GM21825 (cell line): ENCODE data around the gene CORO2B.

Source experiments
- ATAC-seq: cut with Tn5 transposase; IDR thresholded peaks from one replicate; pipeline ENCODE4 v1.9.1; 2021; ENCODE audit warnings: mild to moderate bottlenecking, moderate library complexity; ENCODE audit not compliant: unreplicated experiment

The CORO2B gene

DNA sequence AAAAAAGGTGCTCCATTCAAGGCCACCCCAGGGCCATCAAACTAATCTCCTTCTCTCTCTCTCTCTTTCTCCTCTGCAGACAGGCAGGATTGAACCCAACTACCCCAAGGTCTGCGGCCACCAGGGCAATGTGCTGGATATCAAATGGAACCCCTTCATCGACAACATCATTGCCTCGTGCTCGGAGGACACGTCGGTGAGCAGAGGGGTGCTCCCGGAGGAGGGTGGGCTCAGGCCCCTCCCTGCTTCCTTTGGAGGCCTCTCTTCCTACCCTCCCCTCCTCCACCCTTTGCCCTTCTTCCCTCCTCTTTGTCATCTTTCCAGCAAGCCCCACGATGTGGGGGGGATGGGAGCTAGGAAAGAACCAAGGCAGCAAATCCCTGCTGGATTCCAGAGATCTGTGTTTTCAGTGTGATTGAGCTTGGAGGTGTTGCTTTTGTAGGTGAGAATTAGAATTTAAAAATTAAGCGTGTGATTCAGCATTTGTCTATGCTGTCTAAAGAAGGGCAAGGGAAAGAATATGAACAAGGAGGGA is 116.3 kb downstream of the CORO2B start:
- no peak for ATAC-seq

DNA sequence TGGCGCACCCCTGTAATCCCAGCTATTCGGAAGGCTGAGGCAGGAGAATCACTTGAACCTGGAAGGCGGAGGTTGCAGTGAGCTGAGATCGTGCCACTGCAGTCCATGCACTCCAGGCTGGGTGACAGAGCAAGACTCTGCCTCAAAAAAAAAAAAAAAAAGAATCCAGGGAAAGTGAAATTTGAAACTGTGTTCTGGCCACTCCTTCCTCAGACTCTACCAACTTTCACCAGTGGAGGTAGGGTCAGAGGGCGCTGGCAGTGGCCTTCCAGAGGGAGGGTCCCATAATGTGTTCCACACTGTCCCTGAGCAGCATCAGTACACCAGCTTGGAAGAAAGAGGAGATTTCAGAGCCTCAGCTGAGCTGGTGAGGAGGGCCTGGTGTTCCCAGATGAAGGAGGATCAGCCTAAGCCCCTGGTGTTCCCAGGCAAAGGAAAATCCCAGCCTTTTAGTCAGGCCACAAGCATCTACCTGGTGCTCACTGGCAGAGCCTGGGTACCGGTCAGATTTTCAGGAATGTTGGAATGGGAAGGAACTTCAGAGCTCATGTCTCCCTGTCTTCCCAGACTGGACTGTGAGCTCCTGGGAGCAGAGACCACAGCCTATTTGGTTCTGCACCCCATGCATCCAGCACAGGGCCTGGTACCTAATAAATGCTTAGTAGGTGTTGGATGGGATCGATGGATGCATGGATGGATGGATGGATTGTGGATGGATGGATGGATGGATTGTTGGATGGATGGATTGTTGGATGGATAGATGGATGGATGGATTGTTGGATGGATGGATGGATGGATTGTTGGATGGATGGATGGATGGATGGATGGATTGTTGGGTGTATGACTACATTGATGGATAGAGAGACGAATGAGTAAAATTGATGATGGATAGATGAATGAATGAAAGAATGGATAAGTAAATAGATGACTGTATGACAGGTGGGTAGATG is 117.9 kb downstream of the CORO2B start:
- ATAC-seq, result no peak

- ATAC-seq, result no peak
Observed at GRCh38 chr15:68697711-68698690, 119.2 kb downstream of the CORO2B start.

- ATAC-seq, result no peak
Observed at GRCh38 chr15:68698708-68699107, 119.9 kb downstream of the CORO2B start.

- ATAC-seq, result no peak
Observed at GRCh38 chr15:68699124-68699880, 120.5 kb downstream of the CORO2B start.

DNA sequence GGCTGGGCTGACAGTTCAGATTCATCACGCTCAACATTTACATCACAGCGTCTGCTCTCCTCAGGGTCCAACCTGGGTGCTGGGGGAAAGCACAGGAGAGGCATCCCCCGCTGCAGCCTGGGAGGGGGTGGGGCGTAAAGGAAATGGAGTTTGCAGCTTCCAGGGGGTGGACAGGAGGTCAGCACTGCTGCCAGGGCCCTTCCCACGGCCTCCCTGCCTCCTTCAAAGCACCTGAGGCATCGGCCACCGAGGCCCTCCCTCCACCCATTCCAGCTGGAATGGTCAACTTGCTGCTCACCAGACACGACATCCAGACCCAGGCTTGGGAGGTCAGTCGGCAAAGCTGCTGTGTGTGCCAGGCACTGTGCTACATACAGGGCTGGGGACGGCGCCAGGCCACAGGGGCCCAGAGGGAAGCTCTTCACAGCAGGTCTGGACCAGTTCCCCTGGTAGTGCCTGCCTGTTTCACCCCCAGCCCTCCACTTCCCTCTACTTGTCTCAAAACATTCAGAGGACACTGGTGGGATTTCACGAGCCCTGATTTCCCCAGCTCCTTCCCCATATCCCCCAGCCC is 121.2 kb downstream of the CORO2B start:
- ATAC-seq, result no peak

DNA sequence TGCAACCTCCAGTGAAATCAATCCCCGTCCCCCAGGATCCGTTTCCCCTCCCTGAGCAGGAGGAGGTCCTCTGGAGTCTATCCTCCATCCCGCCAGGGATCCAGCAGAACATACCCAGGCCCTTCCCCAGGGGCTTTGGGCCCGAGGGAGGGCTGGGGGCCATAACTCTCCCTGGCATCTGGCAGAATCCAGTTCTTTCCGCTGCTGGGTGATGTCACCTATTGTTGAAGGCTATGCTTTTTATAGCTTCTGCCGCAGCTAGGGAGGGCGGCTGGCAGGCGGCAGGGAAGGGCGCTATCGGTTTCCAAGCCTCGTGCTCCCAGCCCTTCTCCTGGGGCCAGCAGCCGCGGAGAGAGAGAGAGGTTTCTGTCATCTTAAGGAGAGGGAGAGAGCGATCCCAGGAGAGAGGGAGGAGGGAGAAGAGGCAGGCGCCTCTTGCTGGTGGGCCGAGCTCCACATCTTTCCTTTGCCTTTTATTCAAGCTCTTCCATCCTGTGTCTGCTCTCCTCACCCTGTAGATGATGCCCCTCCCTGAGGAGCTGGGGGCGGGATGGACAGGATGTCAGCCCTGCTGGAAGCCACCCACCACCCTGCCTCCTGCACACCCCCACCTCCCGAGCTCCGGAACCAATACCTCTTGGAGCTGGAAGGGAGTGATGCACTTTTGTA is 121.8 kb downstream of the CORO2B start:
- ATAC-seq, result no peak

DNA sequence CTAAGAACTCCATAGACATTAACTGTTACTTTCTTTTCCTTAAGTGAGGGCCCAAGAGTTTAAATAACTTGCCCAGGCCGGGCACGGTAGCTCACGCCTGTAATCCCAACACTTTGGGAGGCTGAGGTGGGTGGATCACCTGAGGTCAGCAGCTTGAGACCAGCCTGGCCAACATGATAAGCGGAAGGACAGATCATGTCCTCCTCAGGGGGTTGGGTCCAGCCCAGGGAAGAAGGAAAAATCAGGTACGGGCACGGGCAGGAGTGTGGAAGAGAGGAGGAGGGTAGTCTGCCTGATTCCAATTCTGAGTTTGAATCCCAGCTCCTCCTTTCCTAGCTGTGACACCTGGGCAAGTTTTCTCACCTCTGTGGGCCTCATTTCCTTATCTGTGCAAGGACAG is 123.1 kb downstream of the CORO2B start:
- no peak for ATAC-seq

- ATAC-seq, result no peak
Observed at GRCh38 chr15:68704496-68705021, 125.8 kb downstream of the CORO2B start.

DNA sequence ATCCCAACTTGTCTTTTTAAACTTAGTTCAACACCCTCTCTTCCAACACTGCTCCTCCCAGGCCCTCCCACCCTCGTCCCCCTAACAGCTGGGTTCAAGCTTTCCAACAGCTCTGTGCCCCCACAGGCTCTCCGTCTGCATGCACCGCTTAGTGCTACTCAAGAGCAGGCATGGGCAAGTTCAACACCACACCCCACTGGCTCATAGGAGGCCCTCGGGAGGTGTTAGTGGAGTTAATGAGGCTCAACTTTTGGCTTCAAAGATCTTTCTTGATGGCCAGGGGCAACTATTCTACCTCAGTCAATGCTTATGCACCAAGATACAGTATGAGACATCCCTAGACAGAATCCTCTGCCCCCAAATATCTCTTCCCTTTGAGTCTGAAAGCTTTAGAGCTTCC is 127.5 kb downstream of the CORO2B start:
- ATAC-seq, result no peak

DNA sequence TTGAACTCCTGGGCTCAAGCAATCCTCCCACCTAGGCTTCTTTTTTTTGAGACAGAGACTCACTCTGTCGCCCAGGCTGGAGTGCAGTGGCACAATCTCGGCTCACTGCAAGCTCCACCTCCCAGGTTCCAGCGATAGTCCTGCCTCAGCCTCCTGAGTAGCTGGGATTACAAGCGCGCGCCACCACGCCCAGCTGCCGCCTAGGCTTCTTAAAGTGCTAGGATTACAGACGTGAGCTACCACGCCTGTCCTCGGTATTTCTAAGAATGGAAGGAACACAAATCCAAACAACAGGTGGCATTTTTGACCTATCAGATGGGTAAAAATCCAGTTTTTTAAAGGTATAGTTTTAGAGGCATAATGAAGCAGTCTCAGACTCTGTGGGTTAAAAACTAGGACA is 128.1 kb downstream of the CORO2B start:
- ATAC-seq, result no peak

- ATAC-seq, result no peak
Observed at GRCh38 chr15:68707386-68707785, 128.6 kb downstream of the CORO2B start.

DNA sequence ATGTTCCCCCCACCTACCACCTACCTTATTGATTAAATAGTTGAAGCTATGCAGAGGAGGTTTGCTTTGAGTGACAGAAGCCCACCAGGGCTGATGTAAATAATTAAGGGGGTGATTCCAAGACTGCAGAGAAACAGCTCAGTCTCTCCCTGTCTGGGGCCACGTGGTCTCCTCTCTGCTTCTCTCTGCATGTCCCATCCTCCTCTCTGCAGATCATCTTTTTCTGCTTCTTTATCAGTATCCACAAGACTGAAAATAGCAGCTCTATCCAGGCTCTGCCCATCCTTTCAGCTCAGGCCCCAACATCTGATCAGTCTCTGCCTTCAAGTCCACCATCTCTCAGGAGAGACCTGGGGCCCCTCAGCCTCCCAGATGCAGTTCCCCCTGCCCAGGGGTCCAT is 131.1 kb downstream of the CORO2B start:
- ATAC-seq, result no peak

GRCh38 chr15:68710536-68710935 is 131.7 kb downstream of the CORO2B start:
- no peak for ATAC-seq

- ATAC-seq, result no peak
Observed at GRCh38 chr15:68711406-68711805, 132.6 kb downstream of the CORO2B start.

GRCh38 chr15:68712886-68713285 is 134.1 kb downstream of the CORO2B start:
- ATAC-seq, result no peak

DNA sequence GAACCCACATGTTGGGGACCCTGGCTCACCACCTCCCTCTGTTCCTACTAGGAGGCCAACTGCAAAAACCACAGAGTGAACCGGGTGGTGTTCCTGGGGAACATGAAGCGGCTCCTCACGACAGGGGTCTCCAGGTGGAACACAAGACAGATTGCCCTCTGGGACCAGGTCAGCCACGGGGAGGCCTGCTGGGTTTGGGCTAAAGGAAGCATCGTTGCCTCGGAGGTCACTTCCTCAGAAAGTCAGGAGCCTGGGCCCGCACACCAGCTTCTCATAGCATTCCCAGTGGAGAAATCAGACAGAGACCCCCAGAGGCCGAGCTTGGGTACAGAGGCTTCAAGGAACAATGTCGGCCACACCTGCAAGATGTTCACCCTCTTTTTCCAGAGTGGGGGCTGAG is 135.1 kb downstream of the CORO2B start:
- no peak for ATAC-seq

DNA sequence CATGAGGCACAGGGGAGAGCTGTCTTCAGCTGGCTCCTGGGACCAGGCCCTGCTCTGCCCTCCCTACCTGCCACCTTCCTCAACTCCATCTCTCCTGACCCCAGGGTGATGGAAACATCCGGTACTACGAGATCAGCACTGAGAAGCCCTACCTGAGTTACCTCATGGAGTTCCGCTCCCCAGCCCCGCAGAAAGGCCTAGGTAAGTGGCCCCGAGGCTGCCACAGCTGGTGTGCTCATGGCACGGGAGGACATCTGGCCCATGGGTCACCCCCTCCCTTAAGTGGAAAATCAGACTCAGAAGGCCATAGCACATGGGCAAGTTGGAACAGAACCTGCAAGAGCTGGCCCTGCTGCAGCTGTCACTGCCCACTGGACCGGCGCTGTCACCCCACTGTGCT is 136.3 kb downstream of the CORO2B start:
- ATAC-seq, result no peak

- no peak for ATAC-seq
Observed at GRCh38 chr15:68717951-68718350, 139.2 kb downstream of the CORO2B start.
